DND-41 (cell line): ENCODE results near the gene CCDC69.

Experiments used
- ATAC-seq: fragments of 200-7000 bp; cut with Tn5 transposase; 3 replicates; pipeline ENCODE4 v1.9.1; 2021; ENCODE audit warnings: low read depth; ENCODE audit not compliant: insufficient read depth
- DNase-seq: peaks from one replicate; pipeline ENCODE4 v3.0.0-alpha.2; 2020
- H2AFZ ChIP-seq: 2 replicates; pipeline ENCODE4 v1.6.0; 2012; ENCODE audit warnings: low read depth, low read length
- H3K27ac ChIP-seq: 2 replicates; pipeline ENCODE4 v1.5.1; 2012; ENCODE audit warnings: low read length, inconsistent platforms
- H3K27me3 ChIP-seq: fragments of 200-600 bp; sonication (generic); 2 replicates; pipeline ENCODE4 v1.6.0; 2012; ENCODE audit warnings: low read length, mild to moderate bottlenecking, inconsistent platforms; ENCODE audit not compliant: insufficient read depth, poor library complexity
- H3K36me3 ChIP-seq: 2 replicates; pipeline ENCODE4 v1.5.1; 2012; ENCODE audit warnings: low read length, inconsistent platforms; ENCODE audit not compliant: insufficient read depth
- H3K4me1 ChIP-seq: 2 replicates; pipeline ENCODE4 v1.5.1; 2012; ENCODE audit warnings: mild to moderate bottlenecking, low read length; ENCODE audit not compliant: insufficient read depth
- H3K4me2 ChIP-seq: 2 replicates; pipeline ENCODE4 v1.6.0; 2012; ENCODE audit warnings: mild to moderate bottlenecking, moderate library complexity, low read length, inconsistent platforms; ENCODE audit not compliant: insufficient read depth
- H3K4me3 ChIP-seq, 2 experiments: fragments of 200-600 bp in 1 of 2; shearing (Covaris generic) in 1 of 2; 2 replicates each; pipeline ENCODE4 v1.5.1; 2012 to 2016; ENCODE audit warnings: inconsistent platforms in 2 of 2, low read length in 2 of 2, mild to moderate bottlenecking in 2 of 2, low read depth in 1 of 2, moderate library complexity in 1 of 2
- H3K79me2 ChIP-seq: 2 replicates; pipeline ENCODE4 v1.6.0; 2012; ENCODE audit warnings: low read length, inconsistent platforms; ENCODE audit not compliant: insufficient read depth
- H3K9ac ChIP-seq: 2 replicates; pipeline ENCODE4 v1.6.0; 2012; ENCODE audit warnings: low read depth, mild to moderate bottlenecking, inconsistent platforms, low read length, moderate library complexity
- H3K9me3 ChIP-seq: 2 replicates; pipeline ENCODE4 v1.5.1; 2012; ENCODE audit warnings: low read length, moderate library complexity, mild to moderate bottlenecking, inconsistent platforms; ENCODE audit not compliant: insufficient read depth, severe bottlenecking
- H4K20me1 ChIP-seq: 2 replicates; pipeline ENCODE4 v1.6.0; 2012; ENCODE audit warnings: low read length; ENCODE audit not compliant: insufficient read depth
- EZH2 ChIP-seq: IDR thresholded peaks from 3 replicates; pipeline ENCODE4 v1.6.1; 2012; ENCODE audit warnings: borderline replicate concordance, low read depth, mild to moderate bottlenecking, moderate library complexity, low read length, inconsistent platforms; ENCODE audit not compliant: severe bottlenecking
- TF ChIP-seq, protein P1 (sequence below): IDR thresholded peaks from 2 replicates; pipeline ENCODE4 v1.5.1; 2012; ENCODE audit warnings: borderline replicate concordance, low read length, moderate library complexity, mild to moderate bottlenecking; ENCODE audit not compliant: poor library complexity, severe bottlenecking; ENCODE audit errors: extremely low read depth

The CCDC69 gene

DNA sequence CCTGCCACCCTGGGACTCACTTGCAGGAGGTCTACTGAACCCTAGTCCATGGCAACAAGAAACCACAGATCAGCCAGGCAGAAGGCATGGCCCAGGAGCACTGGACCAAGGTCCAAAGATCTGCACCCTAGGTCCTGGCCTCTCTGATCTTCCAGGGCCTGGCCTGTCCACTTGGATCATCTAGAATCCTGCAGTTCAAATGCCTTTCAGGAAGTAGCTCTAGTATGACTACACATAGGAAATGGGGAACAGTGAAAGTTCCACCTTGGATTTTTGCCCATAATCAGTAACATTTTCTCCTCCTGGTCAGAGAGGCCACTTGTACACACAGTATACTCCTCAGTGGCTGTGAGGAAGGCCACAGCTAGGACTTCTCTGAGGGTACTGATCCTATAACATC is 77.8 kb downstream of the CCDC69 start:
- Histone ChIP-seq H3K27ac (0 out of 2 replicates have a peak overlapping the region, but pooled peaks have one; percentile 7), H3K9ac (no peak overlapping the region), H3K9me3 (no peaks in the 10 kb centered on the region), H3K4me3 (no peak overlapping the region), H3K79me2 (peaks cover 80% of the 10 kb centered on the region), H3K27me3 (no peaks in the 10 kb centered on the region), H4K20me1 (peaks cover 59% of the 10 kb centered on the region), H3K4me2 (no peak overlapping the region), H2AFZ (no peak overlapping the region), H3K4me1 (peaks cover 21% of the 10 kb centered on the region), H3K36me3 (peaks cover 74% of the 10 kb centered on the region)
- ATAC-seq: no peak
- no peak for TF ChIP-seq EZH2
- TF ChIP-seq, protein P1, sequence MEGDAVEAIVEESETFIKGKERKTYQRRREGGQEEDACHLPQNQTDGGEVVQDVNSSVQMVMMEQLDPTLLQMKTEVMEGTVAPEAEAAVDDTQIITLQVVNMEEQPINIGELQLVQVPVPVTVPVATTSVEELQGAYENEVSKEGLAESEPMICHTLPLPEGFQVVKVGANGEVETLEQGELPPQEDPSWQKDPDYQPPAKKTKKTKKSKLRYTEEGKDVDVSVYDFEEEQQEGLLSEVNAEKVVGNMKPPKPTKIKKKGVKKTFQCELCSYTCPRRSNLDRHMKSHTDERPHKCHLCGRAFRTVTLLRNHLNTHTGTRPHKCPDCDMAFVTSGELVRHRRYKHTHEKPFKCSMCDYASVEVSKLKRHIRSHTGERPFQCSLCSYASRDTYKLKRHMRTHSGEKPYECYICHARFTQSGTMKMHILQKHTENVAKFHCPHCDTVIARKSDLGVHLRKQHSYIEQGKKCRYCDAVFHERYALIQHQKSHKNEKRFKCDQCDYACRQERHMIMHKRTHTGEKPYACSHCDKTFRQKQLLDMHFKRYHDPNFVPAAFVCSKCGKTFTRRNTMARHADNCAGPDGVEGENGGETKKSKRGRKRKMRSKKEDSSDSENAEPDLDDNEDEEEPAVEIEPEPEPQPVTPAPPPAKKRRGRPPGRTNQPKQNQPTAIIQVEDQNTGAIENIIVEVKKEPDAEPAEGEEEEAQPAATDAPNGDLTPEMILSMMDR: no peak
- DNase-seq: no peak

GRCh38 chr5:151144922-151145321 is 79.0 kb downstream of the CCDC69 start:
- no peak for DNase-seq
- Histone ChIP-seq H3K4me2 (no peak overlapping the region), H3K9ac (no peak overlapping the region), H4K20me1 (peaks cover 56% of the 10 kb centered on the region), H3K36me3 (peaks cover 84% of the 10 kb centered on the region), H3K27ac (no peak overlapping the region), H3K4me3 (no peak overlapping the region), H3K79me2 (peaks cover 79% of the 10 kb centered on the region), H3K4me1 (peaks cover 9% of the 10 kb centered on the region), H3K27me3 (no peaks in the 10 kb centered on the region), H2AFZ (no peak overlapping the region), H3K9me3 (no peaks in the 10 kb centered on the region)
- ATAC-seq: no peak
- TF ChIP-seq EZH2: no peak
- TF ChIP-seq, protein P1: no peak

- Histone ChIP-seq H3K36me3 (peaks cover 89% of the 10 kb centered on the region), H3K9me3 (no peaks in the 10 kb centered on the region), H3K79me2 (peaks cover 72% of the 10 kb centered on the region), H3K4me2 (no peak overlapping the region), H3K4me1 (peaks cover 3% of the 10 kb centered on the region), H3K27me3 (no peaks in the 10 kb centered on the region), H4K20me1 (peaks cover 57% of the 10 kb centered on the region), H3K4me3 (no peak overlapping the region), H2AFZ (no peak overlapping the region), H3K27ac (no peak overlapping the region), H3K9ac (no peak overlapping the region)
- no peak for DNase-seq
- TF ChIP-seq, protein P1: no peak
- no peak for TF ChIP-seq EZH2
- no peak for ATAC-seq
Observed at GRCh38 chr5:151144275-151144674, 79.6 kb downstream of the CCDC69 start.

DNA sequence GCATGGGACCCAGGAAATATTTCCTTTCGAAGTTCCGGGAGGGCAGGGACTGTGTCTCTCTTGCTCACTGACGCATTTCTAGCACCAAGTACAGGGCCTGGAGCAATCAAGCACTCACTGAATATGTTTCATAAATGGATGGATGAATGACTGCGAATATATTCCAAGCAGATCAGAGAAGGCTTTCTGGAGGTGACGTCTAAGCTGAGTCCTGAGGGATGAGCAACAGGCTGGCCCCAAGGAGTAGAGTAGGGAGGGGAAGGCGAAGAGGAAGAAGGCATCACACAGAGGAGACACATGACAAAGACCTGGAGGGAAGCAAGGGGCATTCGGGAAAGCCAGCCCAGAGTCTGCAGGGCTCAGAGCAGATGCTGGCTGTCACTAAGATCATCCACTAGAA is 80.2 kb downstream of the CCDC69 start:
- Histone ChIP-seq H4K20me1 (peaks cover 60% of the 10 kb centered on the region), H3K4me1 (no peaks in the 10 kb centered on the region; the same call in 1 of the 2 replicates), H3K9ac (no peak overlapping the region), H2AFZ (no peak overlapping the region), H3K79me2 (peaks cover 66% of the 10 kb centered on the region), H3K27ac (no peak overlapping the region), H3K36me3 (peaks cover 94% of the 10 kb centered on the region), H3K4me3 (no peak overlapping the region), H3K9me3 (no peaks in the 10 kb centered on the region), H3K4me2 (no peak overlapping the region), H3K27me3 (no peaks in the 10 kb centered on the region)
- ATAC-seq (no peak), DNase-seq (no peak)
- TF ChIP-seq, protein P1: no peak
- no peak for TF ChIP-seq EZH2
